Colonic mucosa (tissue), 4 donors: ENCODE data around the gene SNX8. TPM values are rescaled to one million over a fixed set of nuclear protein-coding genes. Genes with fewer than 3 reads are reported as not detected.

ENCODE experiments used
- DNase-seq: peaks from one replicate; pipeline ENCODE4 v3.0.0-alpha.2; 2020
- H3K27ac ChIP-seq: fragments of 200-600 bp; one replicate; pipeline ENCODE4 v1.8.0; 2021
- H3K27me3 ChIP-seq: fragments of 200-600 bp; one replicate; pipeline ENCODE4 v1.8.0; 2021
- H3K36me3 ChIP-seq: fragments of 200-600 bp; one replicate; pipeline ENCODE4 v1.8.0; 2021
- H3K4me1 ChIP-seq: fragments of 200-600 bp; one replicate; pipeline ENCODE4 v1.8.0; 2021; ENCODE audit warnings: mild to moderate bottlenecking
- H3K4me3 ChIP-seq: fragments of 200-600 bp; one replicate; pipeline ENCODE4 v1.8.0; 2021
- H3K9ac ChIP-seq, 2 donors: one replicate each; pipeline ENCODE4 v1.7.0; 2013; ENCODE audit warnings: control low read depth in 2 of 2, low read depth in 2 of 2, low read length in 2 of 2
- H3K9me3 ChIP-seq: fragments of 200-600 bp; one replicate; pipeline ENCODE4 v1.8.0; 2021
- intact Hi-C: fragments of 100-400 bp; cut with DNase I; formaldehyde crosslinking; loops from one replicate; pipeline ENCODE4 v1.14.1; 2022
- microRNA-seq: library from miRNA; unstranded; fragments of <30 nt; microRNA quantifications from one replicate; pipeline ENCODE4, GENCODE V29; 2019
- total RNA-seq, 2 donors: library from RNA; stranded (reverse); fragmentation: NEBNext Ultra II Directional in 1 of 2; extraction: Animal tissue kit (Norgen Biotek cat#: 25700) in 1 of 2; gene quantifications; one replicate each; pipeline ENCODE4 v1.2.1, GENCODE V29; 2021
- TF ChIP-seq, protein P1 (sequence below): fragments of 200-600 bp; IDR thresholded peaks from one replicate; pipeline ENCODE4 v1.8.0; 2022; ENCODE audit warnings: antibody characterized with exemption, mild to moderate bottlenecking
- donor health status: healthy.
- donor health status: DM: no; HTN: no; CAD: no.
- donor health status: DM: no; HTN: no; CAD: no.

SNX8 gene
- total RNA-seq, 2 donors from 2014 or later = 22.4 to 36.7 TPM

DNA sequence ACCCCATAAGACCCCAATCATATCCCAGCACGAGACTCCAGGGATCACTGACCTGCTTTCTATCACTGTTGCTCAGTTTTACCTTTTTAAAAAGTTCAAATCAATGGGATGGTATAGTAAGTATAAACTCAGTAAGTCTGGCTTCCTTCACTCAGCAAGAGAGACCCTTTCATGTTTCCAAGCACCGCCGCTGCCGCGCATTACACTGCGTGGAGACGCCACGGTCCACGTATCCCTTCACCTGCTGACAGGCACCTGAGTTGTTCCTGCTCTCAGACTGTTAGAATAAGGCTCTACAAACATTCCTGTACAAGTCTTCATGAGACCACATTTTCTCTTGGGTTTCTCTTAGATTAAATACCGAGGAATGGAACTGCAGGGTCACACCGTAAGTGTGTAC, 109.8 kb downstream of the SNX8 start:
- no peak overlapping the region for H3K4me3 ChIP-seq
- no peaks in the 10 kb centered on the region for H3K4me1 ChIP-seq
- no peak overlapping the region for H3K9ac ChIP-seq
- intact Hi-C loops = loop anchor here (10.0 kb wide), 1 partner anchor 630 kb away; the partner anchor contains the start of gene PSMG3
- H3K27ac ChIP-seq = no peak overlapping the region
- TF ChIP-seq, protein P1, sequence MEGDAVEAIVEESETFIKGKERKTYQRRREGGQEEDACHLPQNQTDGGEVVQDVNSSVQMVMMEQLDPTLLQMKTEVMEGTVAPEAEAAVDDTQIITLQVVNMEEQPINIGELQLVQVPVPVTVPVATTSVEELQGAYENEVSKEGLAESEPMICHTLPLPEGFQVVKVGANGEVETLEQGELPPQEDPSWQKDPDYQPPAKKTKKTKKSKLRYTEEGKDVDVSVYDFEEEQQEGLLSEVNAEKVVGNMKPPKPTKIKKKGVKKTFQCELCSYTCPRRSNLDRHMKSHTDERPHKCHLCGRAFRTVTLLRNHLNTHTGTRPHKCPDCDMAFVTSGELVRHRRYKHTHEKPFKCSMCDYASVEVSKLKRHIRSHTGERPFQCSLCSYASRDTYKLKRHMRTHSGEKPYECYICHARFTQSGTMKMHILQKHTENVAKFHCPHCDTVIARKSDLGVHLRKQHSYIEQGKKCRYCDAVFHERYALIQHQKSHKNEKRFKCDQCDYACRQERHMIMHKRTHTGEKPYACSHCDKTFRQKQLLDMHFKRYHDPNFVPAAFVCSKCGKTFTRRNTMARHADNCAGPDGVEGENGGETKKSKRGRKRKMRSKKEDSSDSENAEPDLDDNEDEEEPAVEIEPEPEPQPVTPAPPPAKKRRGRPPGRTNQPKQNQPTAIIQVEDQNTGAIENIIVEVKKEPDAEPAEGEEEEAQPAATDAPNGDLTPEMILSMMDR = no peak
- H3K36me3 ChIP-seq = no peaks in the 10 kb centered on the region
- H3K27me3 ChIP-seq = no peaks in the 10 kb centered on the region
- DNase-seq = no peak
- no peaks in the 10 kb centered on the region for H3K9me3 ChIP-seq

DNA sequence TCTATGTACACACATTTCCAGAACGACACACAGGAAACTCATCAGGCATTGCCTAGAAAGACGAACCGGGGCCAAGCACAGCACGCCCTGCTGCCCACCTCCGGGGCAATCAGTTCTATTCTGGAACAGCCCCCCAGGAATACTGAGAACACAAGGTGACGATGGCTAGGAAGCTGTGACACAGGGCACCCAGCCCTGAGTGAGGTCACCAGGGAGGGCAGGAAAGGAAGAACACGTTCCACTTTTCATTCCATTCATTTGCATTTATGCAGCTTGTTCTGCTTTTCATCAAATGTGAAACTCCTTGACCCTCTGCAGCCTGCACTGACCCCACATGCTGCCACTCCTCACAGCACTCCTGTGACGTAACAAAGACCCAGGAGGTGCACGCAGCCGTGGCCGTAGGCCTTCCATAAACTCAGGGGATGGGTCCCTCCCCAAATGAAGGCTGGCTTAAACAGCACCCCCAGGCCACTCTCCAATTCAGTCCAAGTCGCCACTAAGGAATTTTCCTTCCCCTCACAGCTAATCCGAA, 110.4 kb downstream of the SNX8 start:
- Histone ChIP-seq H3K9ac (no peak overlapping the region), H3K4me1 (no peaks in the 10 kb centered on the region), H3K9me3 (no peaks in the 10 kb centered on the region), H3K27ac (no peak overlapping the region), H3K27me3 (no peaks in the 10 kb centered on the region), H3K4me3 (no peak overlapping the region), H3K36me3 (no peaks in the 10 kb centered on the region)
- DNase-seq = no peak
- TF ChIP-seq, protein P1 = no peak
- intact Hi-C loops = loop anchor here (10.0 kb wide), 1 partner anchor 629 kb away; the partner anchor contains the start of gene PSMG3

DNA sequence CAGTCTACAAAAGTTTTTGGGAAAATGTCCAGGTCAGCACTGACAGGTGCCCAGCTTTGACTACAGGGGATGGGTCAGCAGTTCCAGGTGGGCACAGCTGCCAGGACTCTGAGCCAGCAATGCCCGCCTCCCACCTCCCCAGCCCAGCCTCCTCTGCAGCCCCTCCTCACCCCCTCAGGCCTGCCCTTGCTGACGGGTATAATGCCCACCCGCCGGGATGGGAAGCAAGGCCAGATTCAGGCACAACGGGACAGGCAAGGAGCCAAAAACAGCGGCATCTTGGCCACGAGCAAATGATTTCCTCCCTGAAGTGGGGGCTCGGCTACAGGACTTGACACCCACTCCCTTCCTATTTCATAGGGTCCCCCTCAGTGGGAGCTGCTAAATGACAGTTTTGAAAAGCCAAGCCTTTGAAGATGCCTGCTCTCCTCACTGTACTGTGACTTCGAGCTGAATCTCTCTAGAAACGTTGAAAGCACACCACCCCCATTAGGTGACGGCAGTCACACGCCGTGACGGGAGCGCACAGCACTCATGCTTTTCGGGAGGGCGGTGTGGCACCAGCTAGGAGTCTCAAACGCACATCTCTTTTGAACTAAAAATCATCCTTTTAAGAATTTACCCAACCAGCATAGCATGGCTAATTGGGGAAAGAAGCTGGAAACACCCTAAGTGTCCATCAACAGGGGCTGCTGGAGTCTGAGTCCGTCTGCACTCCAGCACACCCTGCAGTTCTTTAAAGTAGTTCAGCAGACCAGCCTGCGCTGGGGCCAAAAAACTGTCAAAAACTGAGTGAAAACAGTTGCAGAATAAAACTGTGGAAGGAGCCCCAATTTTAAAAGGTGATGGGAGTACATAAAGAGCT, 111.1 kb downstream of the SNX8 start:
- TF ChIP-seq, protein P1 = no peak
- no peaks in the 10 kb centered on the region for H3K36me3 ChIP-seq
- no peak overlapping the region for H3K27ac ChIP-seq
- no peaks in the 10 kb centered on the region for H3K9me3 ChIP-seq
- H3K4me1 ChIP-seq = no peaks in the 10 kb centered on the region
- H3K4me3 ChIP-seq = no peak overlapping the region
- H3K9ac ChIP-seq = no peak overlapping the region
- no peak for DNase-seq
- no peaks in the 10 kb centered on the region for H3K27me3 ChIP-seq
- intact Hi-C loops = loop anchor here (10.0 kb wide), 1 partner anchor 628 kb away; the partner anchor contains the start of gene PSMG3

DNA sequence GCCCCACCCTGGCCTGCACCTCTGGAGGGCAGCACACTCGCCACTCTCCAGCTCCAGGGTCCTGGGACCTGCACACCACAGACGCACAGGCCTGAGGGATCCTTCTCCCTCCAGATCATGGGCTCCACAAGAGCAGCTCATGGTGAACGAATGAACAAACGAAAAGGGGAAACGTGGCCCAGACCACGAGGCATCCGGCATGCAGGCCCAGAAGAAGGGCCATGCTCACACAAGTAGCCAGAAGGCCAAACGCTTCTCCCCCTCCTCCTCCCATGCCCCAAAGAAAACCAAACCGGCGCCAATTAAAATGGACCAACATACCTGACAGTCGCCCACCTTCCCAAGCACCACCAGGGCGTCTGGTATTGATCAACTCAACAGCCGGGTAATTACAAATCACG, 111.9 kb downstream of the SNX8 start:
- H3K4me3 ChIP-seq = no peak overlapping the region
- H3K27me3 ChIP-seq = no peaks in the 10 kb centered on the region
- DNase-seq = no peak
- H3K9ac ChIP-seq = no peak overlapping the region
- H3K9me3 ChIP-seq = no peaks in the 10 kb centered on the region
- intact Hi-C loops = loop anchor here (10.0 kb wide), 1 partner anchor 628 kb away; the partner anchor contains the start of gene PSMG3
- TF ChIP-seq, protein P1 = no peak
- no peak overlapping the region for H3K27ac ChIP-seq
- no peaks in the 10 kb centered on the region for H3K36me3 ChIP-seq
- H3K4me1 ChIP-seq = no peaks in the 10 kb centered on the region

Small RNA genes lying within 50 kb of the gene (microRNA-seq; reads per million reads assigned to microRNA genes)
- gene MIR6836 = not detected

Other genes starting within 250 kb of the SNX8 start
- gene MAD1L1, start 81.5 kb downstream of the SNX8 start, total RNA-seq = 10 to 100 TPM; 18.2 to 47.0 TPM
- 10 to 100 TPM; 17.3 to 27.0 TPM for gene MRM2, start 72.2 kb downstream of the SNX8 start, total RNA-seq
- 10 to 100 TPM; 15.0 to 51.6 TPM for gene NUDT1, start 72.2 kb downstream of the SNX8 start, total RNA-seq
- 100 to 1,000 TPM in 1 of 2 donors, 10 to 100 TPM in 1; 94.4 to 180 TPM for gene EIF3B, start 40.4 kb upstream of the SNX8 start, total RNA-seq
- 1 to 10 TPM; 8.7 to 8.8 TPM for gene CHST12, start 89.2 kb upstream of the SNX8 start, total RNA-seq
- gene GRIFIN, start 162.0 kb upstream of the SNX8 start, total RNA-seq = not detected
- gene LFNG, start 205.3 kb upstream of the SNX8 start, total RNA-seq = 100 to 1,000 TPM in 1 of 2 donors, 10 to 100 TPM in 1; 61.4 to 105 TPM
- 10 to 100 TPM; 19.3 to 40.0 TPM for gene BRAT1, start 241.1 kb upstream of the SNX8 start, total RNA-seq
- gene IQCE, start 244.5 kb upstream of the SNX8 start, total RNA-seq = 10 to 100 TPM; 23.2 to 36.3 TPM